Activated T-cell treated with anti-CD3 and anti-CD28 coated beads for 1 hour (primary cell): ENCODE measurements around the gene MRPL24.
"Not testable (repeated sequence)": the region's sequence is repeated elsewhere in the genome, so short reads cannot be mapped to it uniquely, and the experiment has no call there.

Source experiments
- DNase-seq: peaks from one replicate; pipeline ENCODE4 v3.0.0-alpha.2; 2020; ENCODE audit warnings: low read depth

The MRPL24 gene

DNA sequence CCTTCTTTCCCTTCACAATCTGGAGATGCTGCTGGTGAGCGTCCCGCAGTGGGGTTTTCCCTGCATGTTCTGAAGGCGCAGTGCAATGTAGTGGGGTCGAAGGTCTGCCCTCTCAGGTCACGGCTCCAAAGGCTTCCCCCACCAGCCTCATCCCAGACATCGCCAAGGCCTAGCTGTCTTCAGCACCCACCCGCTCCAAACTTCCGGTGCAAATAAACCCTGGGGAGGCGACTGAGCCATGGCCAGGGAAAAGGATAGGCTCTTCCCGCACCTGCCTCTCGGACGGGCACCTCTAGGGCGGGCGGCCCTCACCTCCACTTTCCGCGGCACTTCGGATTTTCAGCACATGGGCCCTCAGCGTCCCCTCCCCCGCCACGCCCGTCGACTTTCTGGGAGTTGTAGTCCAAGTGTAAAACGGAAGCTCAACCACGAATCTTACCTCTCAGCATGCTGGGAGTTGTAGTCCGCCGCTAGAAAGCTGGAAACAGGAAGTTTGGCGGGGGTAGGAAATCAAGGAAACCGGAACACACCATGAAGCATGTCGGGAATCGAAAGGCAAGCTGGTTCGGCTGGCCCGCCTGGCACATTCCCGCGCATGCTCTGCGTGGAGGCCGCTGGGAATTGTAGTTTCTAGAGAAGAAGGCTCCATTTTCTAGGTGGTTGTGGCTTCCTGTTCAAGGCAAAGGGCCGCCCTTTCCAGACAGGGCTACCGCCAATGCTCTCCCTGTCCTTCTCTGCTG lies at the start of gene MRPL24:
TSS of gene MRPL24 (minus strand) at position 348 of the 740 bp plus-strand sequence. CDS start 2,384 bp downstream, outside the sequence.
- DNase-seq = peak; percentile 92

DNA sequence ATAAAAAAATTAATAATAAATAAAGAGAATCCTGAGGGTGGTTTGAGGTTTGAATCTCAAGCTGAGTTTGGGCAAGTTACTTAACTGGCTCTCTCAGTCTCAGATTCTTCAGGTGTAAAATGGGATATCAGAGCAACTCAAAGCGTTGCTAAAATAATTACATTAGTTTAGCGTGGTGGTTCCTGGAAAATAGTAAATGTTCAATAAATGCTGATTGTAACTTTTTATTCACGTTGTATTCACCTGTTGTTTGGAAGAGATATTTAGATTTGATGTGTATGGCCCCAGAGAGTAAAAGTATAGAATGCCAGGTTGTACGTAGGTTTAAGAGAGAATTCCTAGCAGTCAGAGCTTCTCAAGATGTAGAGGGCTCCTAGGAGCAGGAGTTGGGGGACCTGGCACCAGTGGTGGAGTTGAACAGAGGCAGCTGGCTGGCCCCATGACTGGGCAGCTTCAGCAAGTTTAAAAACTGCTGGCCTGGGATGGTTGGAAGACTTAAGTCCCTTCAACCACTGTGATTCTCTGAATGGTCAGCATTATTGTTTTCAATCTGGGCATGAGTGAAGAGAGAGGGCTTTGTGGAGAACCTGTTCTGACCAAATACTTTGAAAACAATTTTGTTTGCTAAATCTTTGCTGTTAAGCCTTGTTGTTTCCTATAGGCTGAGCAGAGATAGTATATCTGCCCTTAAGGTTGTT lies 48.9 kb upstream of the MRPL24 start:
- no peak for DNase-seq

DNA sequence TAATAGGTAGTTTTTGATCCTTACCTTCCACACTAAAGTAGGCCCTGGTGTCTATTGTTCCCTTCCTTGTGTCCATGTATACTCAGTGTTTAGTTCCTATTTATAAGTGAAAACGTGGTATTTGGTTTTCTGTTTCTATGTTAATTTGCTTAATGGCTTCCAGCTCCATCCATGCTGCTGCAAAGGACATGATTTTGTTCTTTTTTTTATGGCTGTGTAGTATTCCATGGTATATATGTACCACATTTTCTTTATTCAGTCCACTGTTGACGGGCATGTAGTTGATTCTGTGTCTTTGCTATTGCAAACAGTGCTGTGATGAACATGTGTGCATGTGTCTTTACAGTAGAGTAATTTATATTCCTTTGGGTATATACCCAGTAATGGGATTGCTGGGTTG lies 47.2 kb upstream of the MRPL24 start:
- no peak for DNase-seq

DNA sequence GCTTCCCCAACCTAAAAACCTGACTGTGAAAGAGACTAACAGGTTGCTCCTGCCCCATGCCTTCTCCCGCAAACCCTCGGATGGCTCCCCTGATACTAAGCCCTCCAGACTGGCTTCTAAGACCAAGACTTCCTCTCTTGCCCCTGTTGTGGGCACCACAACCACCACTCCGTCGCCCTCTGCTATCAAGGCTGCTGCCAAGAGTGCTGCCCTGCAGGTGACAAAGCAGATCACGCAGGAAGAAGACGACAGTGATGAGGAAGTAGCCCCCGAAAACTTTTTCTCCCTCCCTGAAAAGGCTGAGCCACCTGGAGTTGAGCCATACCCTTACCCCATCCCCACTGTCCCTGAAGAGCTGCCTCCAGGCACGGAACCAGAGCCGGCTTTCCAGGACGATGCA lies 45.8 kb upstream of the MRPL24 start:
- no peak for DNase-seq

DNA sequence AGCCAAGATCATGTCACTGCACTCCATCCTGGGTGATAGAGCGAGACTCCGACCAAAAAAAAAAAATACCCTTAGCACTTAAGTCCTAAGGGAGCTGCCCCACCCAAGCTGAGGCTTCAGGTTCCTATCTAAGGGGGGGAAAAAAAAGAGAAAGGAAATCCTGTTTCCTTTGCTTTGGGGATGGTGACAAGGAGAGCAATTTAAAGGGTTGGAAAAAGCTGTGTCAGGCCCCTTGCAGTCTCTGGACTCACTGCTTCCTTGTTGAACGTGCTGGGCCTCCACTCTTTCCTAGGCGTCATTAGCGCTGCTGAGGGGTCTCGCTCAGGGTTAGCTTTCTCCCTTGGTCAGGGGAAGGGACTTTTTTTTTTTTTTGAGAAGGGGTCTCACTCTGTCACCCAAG lies 44.6 kb upstream of the MRPL24 start:
- no peak for DNase-seq

DNA sequence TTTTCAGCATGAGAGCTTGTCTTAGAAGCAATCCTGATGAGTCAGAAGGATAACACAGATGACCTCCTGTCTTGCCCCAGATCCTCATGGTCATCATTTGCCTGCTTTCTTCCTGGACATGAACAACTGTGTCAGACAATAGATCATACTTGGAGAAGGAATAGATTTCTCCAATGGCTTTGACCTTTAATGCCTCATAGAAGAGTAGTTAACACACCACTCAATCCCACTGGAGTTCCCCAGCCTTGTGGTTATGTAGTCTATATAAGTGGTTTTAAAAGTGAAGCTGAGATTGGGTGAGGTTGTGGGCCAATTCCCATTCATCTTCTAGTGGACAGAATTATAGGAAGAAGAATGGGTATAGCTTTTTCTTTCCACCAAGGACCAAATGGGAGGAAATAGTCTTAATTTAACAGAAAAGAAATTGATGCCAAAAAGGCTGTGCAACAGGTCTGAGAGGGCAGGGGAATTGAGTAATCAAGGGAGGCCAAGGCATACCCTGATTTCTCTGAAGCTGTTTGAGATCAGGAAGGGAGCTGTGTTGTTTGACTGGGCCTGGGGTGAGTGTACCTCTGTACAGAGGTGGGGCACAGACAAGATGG lies 40.8 kb upstream of the MRPL24 start:
- no peak for DNase-seq

DNA sequence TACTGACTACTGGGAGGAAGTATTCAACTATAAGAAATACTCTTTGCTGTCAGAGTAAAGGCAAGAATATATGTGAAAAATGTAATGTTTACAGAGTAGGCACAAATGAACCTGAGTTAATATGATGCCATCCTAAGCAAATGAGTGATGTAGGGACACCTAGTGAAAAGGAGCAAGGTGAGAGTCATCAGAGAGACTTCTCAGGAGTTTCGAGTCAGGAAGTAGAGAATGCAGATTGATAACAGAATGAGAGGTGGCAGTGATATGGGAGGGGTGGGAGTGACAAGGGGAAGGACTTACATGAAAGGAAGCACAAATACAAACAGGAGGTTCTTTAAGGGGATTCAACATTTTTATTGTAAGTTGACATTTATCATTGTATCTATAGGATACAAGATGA lies 36.7 kb upstream of the MRPL24 start:
- DNase-seq = no peak

DNA sequence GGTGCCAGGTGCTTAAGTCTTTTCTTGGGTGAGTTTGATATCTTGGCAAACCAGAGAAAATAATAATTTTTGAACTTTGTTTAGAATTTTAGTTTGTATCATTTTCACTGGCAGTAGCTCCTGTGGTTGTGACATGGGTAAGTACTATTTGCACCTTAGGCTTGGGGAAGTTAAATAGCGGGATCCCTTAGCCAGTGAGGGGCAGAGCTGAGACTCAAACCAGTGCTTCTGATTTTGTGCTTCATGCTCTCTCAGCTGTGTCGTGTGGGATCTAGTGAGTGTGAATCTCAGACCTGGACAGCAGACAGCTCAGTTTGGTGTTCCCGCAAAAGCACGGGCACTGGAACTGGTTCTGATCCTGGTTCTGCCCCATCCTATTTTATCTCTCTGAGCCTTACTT lies 36.1 kb upstream of the MRPL24 start:
- no peak for DNase-seq

DNA sequence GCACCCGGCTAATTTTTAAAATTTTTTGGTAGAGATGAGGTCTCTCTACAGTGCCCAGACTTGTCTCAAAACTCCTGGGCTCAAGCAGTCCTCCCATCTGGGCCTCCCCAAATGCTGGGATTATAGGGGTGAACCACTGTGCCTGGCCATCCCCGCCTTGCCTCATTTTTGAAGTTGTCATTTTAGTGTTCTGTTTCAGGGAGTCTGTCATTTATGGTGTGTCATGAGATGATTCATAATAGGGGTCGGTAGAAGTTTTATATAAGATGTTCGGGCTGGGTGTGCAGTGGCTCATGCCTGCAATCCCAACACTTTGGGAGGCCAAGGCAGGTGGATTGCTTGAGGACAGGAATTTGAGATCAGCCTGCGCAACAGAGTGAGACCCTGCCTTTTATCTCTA lies 34.9 kb upstream of the MRPL24 start:
- DNase-seq = no peak

DNA sequence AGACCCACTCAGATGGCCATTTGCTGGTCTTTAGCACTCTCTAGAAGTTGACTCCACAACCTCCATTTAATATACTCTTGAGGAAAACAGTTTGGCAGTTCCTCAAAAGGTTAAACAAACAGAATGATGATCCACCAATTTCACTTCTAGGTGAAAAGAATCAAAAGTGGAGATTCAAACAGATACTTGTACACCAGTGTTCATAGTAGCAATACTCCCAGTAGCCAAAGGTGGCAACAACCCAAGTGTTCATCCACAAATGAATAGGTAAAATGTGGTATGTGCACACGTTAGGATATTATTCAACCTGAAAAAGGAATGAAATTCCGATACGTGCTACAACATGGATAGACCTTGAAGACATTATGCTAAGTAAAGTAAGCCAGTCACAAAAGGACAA lies 32.7 kb upstream of the MRPL24 start:
- no peak for DNase-seq

DNA sequence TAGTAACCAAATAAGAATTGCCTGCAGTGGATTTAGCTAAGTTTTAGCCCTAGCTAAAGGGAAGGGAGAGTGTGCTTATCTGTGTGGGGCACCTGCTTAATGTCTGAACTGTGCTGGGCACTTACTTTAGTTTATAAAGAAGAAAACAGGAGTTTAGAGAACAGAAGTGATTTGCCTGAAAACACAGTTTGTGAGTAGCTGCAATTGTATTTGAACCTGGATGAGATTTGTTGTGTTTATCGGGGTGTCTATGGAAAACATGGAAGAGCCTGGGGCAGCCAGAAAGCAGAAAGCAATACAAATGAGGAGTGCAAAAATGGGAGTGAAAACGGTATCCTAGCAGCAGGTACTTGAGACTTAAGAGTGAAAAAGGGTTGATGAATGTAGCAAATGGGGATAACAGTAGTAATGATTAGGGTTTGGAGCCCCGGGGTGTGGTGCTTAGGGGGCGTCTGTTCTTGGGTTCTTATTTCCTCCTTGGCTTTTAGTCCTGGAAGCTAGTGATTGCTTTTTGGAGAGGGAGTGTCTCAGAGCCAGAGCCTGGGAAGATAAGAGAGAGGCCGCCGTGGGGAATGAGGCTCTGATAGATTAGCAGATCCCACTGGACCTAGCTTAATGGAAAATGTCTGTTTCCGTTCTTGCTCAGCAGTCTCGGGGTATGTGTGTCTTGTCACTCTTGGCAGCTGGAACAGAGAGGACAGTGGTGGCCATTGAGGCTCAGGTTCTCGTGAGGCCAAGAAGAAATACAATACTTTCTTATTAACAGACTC lies 32.0 kb upstream of the MRPL24 start:
- no peak for DNase-seq

DNA sequence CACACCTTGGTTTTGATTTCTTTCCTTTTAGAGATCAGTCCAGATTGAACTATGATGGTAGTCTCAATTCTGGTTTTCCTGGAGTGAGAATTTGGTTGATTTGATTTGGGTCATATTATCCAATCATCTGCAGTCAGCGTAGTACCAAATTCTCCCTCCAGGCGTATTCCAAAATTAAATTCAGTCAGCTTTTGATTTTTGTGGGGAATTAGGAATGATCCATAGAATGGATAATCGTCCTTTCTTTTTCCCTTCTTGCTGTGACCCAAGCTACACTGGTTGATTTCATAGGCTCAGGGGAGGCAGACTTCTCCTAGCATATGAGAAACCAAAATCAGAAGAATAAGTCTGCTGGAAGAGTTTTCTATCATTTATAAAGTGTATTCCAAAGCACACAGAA lies 31.3 kb upstream of the MRPL24 start:
- no peak for DNase-seq

DNA sequence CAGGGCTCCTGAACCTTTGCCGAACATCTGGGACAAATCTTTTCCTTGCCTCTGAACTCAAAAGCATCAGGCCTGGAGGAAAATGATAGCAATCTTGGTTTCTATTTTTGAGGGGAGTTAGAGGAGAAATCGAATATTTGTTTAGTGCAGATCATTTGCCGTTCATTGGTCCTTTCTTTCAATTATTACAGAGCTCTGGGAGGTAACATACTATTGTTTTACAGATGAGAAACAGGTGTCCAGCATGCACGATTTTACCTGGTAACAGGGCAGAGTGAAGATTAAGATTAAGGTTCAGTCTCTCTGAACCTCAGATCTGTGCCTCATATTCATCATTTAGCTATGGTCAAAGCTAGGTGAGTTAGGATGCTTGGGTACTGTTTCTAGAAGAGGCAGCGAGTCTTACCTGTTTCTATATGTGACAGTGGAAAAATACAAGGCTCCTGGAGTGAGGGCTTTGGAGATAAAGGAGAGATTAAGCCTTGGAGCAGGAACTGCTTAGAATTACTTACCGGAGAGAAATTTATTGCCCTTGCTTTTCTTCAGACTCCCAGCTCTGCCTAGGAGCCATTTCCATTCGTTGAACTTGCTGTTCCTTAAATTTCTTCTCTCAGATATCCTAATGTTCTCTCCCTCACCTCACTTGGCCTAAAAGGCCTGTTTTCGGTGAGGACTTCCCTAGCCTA lies 27.9 kb upstream of the MRPL24 start:
- no peak for DNase-seq

DNA sequence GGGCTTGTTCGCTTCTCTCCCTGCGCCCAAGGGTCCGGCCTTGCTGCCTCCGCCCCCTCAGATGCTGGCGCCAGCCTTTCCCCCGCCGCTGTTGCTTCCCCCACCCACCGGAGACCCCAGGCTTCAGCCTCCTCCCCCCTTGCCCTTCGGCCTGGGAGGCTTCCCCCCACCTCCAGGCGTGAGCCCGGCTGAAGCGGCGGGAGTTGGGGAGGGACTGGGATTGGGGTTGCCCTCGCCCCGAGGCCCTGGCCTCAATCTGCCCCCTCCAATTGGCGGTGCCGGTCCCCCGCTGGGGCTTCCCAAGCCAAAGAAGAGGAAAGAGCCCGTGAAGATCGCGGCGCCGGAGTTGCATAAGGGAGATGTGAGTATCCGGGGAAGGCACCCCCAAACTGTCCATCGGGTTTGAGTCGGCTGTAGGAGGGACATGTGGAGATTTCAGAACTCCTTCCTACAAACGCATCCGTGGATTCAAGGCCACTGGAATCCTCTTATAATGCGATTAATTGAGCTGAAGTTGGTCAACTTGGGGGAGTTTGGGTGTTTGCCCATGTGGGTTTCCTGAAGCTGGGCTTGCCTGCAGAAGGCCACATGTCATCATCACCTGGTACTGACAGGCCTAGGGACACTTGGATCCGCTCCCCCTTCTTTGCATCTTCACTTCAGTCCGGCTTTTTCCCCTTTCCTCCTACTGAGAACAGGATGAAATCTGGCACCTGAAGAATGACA lies 27.2 kb upstream of the MRPL24 start:
- DNase-seq = no peak

DNA sequence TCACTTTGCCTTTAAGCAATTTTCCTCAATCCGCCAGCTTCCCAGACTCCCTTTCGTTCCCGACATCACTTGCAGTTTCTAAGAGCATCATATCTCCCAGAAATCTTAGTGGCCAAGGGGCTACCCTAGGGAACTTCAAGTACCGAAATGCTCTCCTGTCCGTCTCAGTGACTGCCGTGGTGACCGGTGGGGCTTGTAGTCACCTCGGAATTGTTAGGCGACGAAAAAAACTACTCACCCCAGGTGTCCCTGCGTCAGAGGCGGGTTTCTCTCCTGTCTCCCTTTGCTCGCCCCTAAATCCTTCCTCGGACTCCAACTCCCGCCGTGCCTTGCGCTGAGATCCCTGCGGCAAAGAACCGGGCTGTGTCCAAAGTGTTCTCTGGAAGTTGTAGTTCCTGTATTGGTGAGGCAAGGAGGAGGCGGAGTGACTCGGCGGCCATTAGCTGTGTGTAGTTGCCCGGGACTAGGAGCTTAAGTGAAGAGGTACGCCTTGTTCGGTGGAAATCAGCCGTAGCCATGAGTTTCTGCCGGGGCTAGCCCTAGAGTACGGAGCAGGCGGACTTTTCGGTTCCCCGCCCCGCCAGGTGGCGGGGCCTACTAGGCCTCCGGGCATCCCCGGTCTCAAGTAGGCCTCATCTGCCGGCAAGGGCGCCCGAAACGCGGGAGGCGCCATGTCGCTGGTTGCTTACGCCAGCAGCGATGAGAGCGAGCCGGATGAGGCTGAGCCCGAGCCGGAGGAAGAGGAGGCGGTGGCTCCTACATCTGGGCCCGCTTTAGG lies 26.4 kb upstream of the MRPL24 start, which contains the start of gene PRCC:
TSS of gene PRCC (plus strand) at position 435 of the 778 bp plus-strand sequence. CDS start at position 672, 237 bp downstream.
- DNase-seq = peak; percentile 90

DNA sequence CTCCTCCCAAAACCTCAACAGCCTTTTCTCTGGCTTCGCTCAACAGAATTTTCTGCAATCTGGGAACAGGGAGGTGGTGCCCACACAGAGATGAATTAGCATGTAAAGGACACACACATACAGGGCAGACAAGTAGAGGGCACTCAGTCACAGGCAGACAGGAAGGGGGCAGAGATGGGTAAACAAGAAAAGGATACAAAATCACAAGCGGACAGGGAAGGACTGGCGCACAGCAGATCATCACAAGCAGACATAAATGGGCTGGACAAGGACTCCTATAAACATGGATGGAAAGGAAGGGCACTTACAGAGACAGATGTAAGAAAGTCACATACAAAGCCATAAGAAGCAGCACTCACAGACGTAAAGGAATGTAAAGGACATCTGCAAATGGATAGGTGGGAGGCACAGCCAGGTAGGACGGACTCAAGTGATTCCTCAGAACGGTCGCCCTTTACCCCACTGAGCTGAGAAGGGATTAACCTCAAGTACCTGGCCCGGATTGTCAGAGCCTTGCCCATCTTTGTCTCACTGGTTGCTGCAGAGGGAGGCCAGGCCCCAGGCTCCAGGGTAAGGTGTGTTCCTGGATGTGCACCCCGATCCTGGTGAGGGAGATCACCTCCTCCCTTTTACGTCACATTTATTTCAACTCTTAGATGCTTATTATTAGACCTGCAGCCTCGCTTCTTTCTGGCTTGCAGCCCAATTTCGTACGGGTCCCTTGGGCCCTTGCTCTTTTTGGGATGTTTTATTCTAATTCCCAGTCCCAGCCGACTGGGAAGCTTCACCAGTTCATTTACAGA lies 25.6 kb upstream of the MRPL24 start:
- no peak for DNase-seq

DNA sequence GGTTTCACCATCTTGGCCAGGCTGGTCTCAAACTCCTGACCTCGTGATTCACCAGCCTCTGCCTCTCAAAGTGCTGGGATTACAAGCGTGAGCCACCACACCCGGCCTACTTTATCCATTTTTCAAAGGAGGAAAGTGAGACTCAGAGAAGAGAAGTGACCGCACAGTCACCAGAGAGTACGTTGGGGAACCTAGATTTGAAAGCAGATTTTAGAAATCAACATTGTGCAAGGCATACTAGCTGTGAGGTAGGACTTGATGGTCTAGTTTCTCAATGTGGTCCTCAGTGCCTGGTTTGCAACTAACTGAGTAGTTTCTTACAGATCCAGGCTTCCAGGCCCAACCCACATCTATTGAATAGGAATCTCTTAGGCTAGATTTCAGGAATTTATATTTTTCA lies 24.8 kb upstream of the MRPL24 start:
- DNase-seq = no peak

DNA sequence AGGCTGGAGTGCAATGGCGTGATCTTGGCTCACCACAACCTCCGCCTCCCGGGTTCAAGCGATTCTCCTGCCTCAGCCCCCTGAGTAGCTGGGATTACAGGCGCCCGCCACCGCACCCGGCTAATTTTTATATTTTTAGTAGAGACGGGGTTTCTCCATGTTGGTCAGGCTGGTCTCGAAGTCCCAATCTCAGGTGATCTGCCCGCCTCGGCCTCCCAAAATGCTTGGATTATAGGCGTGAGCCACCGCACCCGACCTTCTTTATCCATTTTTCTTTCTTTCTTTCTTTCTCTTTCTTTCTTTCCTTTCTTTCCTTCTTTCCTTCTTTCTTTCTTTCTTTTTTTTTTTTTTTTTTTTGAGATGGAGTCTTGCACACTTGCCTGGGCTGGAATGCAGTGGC lies 24.2 kb upstream of the MRPL24 start:
- DNase-seq = not testable (repeated sequence)

DNA sequence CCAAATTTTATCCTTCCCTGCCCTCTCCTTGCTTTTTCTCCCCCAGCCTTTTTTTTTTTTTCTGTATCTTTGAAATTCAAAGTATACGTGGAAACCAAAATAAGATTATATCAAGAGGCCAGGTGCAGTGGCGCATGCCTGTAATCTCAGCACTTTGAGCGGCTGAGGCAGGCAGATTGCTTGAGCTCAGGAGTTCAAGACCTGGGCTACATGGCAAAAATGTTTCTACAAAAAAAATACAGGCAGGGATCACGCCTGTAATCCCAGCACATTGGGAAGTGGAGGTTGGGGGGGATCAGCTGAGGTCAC lies 19.9 kb upstream of the MRPL24 start:
- DNase-seq = no peak
